Stimulated activated CD8-positive, alpha-beta memory T cell treated with anti-CD3 and anti-CD28 coated beads, Interleukin-12 subunit alpha, Interleukin-12 subunit beta, amount 100 ng/mL, for 24 hours (primary cell): Measurements from ENCODE around the gene SH3GL3.

Experiments
- DNase-seq: peaks from one replicate; pipeline ENCODE4 v3.0.0-alpha.2; 2020; ENCODE audit errors: extremely low read depth

SH3GL3 gene

DNA sequence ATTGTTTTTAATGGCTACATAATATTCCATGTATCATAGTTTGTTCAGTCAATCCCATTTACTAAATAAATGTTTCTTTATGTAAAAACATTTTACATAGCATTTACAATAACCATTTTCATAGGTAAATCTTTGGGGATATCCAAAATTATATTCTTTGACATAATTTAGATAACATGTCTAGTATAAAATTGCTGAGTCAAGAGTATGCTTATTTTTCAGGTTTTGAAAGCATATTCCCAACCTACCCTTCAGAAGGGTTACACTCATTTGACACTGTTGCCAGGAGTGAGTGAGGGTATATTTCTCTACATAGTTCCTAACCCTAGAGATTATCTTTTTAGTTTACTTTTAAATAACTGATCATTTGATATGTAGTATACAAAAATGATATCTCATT, 122.2 kb downstream of the SH3GL3 start:
- no peak for DNase-seq

DNA sequence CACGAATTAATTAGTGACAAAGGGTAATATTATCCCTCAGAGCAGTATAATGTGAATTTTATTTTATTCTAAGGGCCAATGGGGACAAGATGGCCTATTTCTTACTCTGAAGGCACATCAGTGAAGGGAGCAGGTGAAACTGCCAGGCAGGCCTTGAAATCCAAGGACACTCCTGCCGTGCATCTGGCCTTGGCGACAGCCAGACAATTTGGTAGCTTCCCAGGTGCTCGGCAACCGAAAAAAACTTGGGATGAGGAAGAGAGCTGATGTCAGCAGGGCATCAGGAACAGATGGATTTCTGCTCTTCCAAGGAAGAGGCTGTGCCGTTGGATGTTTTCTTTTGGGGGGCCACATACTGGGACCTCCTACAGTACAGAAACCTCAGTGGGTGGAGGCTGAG, 123.6 kb downstream of the SH3GL3 start:
- DNase-seq = no peak

- DNase-seq = no peak
Measured at GRCh38 chr15:83571820-83572707, 124.9 kb downstream of the SH3GL3 start.

DNA sequence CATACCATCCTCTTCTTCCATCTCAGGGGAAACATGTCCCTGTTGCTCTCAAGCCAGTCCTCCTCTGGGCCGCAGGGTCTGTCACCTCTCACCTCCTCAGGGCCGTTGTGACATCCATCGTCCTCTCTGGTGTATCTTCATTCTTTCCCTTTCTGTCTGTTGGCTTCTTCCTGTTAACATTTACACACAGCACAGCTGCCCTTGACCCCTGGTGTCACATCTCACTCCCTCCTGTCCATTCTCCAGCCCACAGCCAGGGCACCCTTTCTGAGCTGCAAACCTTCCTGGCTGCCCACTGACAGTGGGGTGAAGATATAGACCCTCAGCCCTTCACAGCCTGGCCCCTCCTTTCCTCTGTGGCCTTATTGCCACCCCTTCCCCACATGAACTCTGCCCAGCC, 127.2 kb downstream of the SH3GL3 start:
- no peak for DNase-seq

GRCh38 chr15:83578691-83579090, 131.6 kb downstream of the SH3GL3 start:
- DNase-seq = no peak

DNA sequence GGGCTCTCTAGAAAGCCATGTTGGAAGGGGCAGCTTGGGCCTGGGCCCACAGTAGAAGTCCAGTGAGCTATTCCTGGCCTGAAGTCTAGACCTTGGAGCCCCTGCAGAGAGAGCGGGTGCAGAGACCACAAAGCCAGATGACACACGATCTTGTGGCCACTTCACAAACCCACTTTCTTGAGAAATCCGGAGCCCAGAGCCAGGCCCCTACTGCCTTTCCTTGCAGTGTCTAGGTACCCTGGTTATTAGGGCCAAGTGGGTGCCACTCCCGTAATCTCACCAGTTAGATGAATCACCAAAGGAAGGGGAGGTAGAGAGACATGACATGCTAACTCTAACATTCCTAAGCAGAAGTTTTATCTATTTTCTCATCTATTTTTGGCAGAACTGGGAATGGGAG, 134.2 kb downstream of the SH3GL3 start:
- DNase-seq = no peak

GRCh38 chr15:83582381-83582780, 135.2 kb downstream of the SH3GL3 start:
- no peak for DNase-seq

DNA sequence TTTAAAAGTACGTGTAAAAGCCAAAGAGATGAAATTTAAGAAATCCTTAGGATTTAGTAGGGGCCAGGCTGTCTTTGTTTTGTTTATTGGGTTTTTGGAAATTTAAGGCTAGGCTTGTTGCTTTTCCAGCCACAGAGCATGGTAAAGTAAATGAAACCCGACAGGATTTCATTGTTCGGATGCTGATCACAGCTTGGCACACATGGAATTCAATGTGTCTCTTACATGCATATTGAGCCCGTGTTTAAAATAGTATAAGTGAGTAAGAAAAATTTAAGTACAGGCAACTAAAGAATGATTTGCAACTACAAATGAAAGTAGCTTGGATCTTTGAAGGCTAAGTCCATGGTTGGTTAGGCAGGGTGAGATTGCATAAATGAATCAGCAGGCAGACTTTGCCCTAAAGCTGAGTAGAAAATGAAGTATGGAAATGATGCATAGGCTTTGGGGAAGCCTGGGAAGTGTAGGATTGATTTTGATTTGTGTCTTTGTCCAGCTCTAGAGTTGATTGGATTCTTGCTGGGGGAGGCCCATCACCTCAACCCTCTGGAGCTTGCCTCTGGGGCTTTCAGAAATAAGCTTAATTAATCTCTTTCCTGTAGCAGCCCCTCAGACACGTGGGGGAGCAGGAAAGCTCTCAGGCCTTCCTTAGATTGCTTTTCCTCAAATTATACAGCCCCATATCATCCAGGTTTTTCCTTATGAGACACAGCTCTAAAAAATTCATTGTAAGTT, 138.6 kb downstream of the SH3GL3 start:
- no peak for DNase-seq

GRCh38 chr15:83587091-83587490, 139.9 kb downstream of the SH3GL3 start:
- DNase-seq = no peak

- no peak for DNase-seq
Measured at GRCh38 chr15:83588441-83588840, 141.3 kb downstream of the SH3GL3 start.

DNA sequence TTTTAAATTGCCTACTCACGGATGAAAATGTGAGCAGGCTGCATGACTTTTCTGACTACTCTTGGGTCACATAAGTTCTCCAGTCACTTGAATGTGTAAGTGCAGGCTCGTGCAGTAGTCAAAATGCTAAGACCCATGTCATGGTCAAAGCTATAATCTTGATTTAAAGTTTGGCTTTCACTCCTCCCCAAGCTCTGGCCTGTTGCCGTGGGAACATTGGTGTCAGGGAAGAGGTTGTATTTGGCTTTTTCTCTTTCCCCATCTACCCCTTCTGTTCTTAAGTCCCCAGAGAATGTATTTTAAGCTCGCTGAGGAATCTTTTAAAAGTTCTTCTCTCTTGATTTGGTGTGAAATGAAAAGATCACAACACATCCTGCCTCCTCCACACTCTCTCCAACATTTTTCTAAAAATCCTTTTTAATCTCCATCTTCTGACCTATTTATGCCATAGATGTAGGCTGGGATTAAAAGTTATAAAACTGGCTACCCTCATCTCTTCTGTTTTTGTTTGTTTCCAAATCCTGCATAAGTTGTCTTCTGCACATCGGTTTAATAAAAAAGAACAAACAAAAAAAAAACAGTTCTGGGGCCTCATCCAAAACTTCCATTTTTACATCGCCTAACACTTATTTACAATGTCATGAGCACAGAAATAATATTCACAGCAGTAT, 145.4 kb downstream of the SH3GL3 start:
- no peak for DNase-seq

DNA sequence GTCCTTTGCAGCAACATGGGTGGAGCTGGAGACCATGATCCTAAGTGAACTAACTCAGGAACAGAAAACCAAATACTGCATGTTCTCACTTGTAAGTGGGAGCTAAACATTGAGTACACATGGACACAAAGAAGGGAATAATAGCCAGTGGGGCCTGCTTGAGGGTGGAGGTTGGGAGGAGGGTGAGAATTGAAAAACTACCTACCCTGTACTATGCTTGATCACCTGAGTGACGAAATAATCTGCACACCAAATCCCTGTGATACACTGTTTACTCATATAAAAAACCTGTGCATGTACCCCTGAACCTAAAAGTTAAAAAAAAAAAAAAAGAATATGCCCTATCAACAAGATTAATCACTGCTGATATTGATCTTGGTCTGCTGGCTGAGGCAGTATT, 148.1 kb downstream of the SH3GL3 start:
- DNase-seq = no peak

DNA sequence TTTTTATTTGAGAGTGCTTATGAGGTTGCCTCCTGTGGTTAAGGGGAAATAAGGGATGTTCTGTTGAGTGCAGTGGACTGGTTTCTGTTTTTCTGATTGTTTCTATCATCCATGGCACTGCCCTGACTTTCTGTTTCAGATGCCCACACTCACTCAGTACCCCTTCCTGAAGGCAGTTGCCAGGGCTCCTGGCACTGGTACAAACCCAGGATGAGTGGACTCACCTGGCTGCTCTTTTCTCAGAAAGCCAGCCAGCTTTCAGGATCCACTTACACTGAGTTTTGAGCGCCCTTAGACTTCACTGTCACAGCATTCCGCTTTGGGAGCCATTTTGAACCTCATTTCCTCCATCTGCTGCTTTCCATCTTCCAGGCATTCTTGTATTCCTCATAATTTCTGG, 150.9 kb downstream of the SH3GL3 start:
- no peak for DNase-seq

GRCh38 chr15:83602021-83602420, 154.9 kb downstream of the SH3GL3 start:
- DNase-seq = no peak

- no peak for DNase-seq
Measured at GRCh38 chr15:83604549-83604948, 157.4 kb downstream of the SH3GL3 start.

DNA sequence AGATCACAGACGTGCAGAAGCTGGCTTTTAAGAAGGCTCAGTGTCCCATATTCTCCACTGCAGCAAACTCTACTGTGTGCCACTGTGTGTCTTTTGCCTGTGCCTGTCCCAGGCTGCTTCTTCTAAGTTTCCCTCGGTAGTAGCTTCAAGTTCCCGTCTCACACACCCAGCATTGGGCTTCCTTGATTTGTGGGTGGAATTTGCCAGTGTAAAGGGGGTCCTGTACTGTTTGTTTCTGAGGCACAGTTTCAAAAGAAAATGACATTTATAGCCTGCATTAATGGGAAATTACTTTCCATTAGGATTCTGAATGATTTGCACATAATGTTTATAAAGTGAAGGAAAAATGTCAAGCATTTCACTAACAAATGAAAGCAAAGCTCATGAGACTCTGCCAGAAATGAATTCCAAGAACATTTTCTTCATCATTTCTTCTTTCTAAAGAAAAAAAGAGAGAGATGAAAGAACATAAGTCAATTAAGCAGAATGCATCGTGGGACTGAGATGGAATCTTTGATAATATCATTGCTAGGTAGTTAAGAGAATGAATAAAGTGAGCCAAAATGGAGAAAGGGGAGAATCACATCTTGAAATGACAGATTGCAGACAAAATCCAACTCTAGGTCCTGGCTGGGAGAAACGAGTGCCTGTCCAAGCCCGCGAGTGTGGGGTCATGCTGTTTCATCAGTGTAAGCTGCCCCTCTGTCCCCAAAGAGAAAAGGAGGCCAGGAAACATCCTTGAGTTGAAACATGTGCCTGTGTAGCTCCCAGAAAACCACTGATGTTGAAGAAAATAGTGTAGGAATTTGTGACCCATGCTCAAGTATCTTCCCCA, 158.2 kb downstream of the SH3GL3 start:
- no peak for DNase-seq

- no peak for DNase-seq
Measured at GRCh38 chr15:83610132-83610531, 163.0 kb downstream of the SH3GL3 start.

GRCh38 chr15:83610901-83611685, 164.0 kb downstream of the SH3GL3 start:
- no peak for DNase-seq

- no peak for DNase-seq
Measured at GRCh38 chr15:83612226-83612625, 165.1 kb downstream of the SH3GL3 start.

DNA sequence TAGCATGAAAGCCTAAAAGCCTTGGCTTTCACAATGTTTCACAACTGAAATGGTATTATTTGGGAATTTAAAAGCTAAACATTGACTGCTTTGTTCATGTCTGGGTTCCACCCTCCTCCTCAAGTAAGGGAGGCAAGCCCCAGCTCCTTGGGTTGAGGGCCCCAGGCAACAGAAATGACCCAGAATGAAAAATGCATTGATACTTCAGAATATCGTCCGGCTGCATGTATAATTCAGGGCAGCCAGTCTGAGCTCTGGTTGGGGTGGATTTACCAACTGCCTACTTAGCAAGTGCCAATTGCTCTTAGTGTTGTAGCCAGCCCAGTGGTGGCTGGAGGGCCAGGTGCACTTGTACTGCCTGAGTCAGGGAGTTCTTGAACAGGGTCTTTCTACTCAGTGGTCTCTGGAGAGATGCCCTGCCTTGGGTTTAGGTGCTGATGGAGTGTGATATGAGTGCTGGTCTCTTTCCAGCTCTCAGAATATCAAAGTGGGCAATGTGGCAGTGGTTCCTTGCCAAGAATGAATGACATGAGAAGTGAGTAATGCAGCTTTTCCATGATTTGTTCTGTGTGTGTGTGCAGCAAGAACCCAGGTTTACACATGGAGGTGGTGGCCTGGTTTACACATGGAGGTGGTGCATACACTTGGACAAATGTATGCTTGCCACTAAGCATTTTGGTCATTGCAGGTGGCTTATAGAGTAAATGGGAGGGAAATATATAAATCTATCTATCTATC, 165.9 kb downstream of the SH3GL3 start:
- no peak for DNase-seq
